HG03439 (cell line): ENCODE results near the gene EFCC1.
"Not testable (repeated sequence)": the region's sequence is repeated elsewhere in the genome, so short reads cannot be mapped to it uniquely, and the experiment has no call there.

Experiments
- ATAC-seq: cut with Tn5 transposase; IDR thresholded peaks from one replicate; pipeline ENCODE4 v1.9.1; 2021; ENCODE audit warnings: mild to moderate bottlenecking, moderate library complexity; ENCODE audit not compliant: unreplicated experiment

EFCC1 gene

DNA sequence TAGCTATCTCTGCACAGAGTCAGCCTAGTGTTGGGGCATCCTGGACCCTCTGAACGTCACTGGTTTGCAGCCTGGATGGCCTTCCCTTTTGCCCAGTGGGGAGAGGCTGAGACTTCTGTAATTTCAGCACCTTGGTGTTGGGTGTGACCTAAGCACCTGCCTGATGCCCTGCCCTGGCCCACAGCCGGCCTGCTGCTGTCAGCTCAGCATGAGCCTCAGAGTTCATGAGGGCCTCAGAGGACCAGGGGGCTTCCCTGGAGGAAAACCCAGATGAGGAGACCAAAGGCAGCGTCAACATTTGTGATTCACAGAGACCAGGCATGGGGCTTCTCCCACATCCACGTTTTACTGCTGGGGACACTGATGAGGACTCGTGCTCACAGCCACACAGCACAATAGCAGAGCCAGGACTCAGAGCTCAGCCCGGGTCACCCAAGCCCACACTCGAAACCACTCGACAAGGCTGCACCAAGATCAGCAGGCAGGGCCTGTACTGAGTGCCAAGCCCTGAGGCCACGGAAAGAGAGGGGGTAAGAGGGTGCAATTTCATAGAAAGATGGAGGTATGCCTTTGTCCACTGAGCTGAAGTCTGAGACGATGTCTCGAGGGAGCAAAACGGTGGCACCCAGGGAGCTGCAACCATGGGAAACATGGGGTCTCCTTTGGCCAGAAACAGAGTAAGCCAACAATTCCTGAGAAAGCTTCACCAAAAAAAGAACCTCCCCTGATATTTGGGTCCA lies 49.6 kb downstream of the EFCC1 start:
- no peak for ATAC-seq

DNA sequence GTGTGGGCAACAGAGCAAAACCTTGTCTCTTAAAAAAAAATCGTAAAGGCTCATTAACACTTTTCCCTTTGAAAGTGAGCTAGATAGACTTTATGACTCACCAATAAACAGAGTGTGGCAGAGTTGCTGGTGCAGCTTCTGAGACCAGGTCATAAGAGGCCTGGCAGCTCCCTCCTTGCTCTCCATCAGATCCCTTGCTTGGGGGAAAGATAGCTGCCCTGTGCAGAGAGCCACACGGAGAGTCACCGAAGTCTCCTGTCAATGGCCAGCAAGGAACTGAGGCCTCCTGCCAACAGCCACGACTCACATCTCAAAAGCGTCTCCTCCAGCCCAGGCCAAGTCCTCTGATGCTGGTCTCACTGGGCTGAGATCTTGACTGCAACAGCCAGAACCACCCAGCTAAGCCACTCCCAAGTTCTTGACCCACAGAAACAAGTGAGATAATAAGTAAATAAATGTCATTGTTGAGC lies 50.8 kb downstream of the EFCC1 start:
- no peak for ATAC-seq

DNA sequence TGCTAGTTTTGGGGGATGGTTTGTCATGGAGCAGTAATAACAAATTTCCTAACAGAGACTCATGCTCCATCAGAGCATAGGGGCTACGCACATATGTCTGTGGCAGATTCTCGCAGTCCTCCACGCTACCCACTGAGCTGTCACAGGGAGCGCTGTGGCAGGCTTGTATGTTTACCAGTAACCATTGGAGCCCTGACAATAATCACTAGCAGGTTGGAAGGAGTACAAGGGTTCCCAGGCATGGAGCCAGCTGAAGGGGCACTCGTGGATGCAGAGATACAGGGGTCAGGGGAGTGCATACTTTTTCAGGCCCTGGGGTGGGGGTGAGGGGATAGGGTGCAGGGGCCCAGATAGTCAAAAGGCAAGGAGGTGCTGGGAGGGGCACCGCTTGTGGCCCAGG lies 51.6 kb downstream of the EFCC1 start:
- no peak for ATAC-seq

DNA sequence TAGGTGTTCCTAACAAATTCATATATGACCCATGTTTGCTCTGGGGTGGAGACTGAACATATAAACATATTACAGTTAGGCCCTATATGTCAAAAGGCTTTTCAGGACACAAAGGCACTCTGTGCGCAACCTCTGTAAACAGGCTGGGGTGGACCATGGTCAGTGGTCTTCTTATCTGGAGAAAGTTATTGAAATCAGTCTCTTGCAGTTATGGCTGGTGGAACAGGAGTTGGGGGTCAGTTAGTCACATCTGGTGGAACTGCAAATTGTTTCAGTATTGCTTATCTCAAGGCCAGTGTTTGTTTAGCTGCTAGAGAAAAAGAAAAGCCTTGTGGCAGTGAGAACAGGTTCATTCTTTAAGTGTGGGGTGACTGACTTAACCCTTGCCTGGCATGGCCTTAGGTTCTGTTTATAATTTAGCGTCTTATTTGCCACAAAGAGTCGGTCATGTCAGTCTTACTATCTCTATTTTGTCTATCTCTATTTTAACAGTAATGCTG lies 53.6 kb downstream of the EFCC1 start:
- ATAC-seq = no peak

DNA sequence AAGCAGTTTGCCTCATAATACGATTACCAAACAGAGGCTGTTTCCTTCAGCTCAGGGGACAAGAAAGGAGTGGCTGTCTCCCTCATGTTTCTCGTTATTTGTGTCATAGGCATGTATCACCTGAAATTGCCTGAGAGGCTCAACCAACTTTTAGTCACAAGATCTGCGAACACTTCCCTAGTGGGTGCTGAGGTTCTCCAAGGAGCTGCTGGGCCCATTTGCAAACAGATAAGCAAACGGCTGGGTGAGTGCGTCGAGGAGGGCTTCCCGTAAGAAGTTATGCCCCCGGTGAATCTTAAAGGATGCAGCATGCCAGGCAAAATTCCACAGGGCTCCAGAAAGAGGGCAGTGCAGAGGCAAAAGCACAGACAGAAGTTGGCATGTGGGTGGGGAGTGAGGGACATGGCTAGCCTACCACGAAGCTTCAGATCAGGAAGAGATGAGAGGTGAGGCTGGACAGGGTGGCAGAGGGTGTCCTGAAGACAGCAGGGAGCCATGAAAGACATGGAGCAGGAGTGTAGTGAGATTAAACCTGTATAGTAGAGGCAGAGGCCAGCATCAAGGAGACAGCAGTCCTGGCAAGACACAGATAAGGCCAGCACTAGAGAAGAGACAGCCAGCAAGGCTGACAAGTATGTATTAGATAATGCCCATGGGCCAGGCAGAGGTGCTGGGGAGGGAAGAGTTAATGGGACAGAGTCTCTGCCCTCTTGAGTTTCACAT lies 55.5 kb downstream of the EFCC1 start:
- no peak for ATAC-seq

DNA sequence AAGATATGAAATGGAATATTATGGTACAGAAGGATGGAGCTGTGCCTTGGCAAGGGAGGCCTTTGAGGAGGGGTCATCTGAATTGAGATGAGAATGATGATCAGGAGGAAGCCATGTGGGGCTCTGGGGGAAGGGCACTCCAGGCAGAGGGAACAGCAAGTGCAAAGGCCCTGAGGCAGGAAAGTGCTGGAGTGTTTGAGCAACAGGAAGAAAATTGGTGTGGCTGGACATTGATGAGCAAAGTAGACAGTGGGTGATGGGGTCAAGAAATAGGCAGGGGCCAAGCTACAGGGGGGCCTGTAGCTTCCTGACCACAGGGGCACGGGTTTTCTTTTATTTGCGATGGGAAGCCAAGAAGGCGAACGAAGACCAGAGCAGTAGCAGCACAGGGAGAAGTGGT lies 56.1 kb downstream of the EFCC1 start:
- no peak for ATAC-seq

DNA sequence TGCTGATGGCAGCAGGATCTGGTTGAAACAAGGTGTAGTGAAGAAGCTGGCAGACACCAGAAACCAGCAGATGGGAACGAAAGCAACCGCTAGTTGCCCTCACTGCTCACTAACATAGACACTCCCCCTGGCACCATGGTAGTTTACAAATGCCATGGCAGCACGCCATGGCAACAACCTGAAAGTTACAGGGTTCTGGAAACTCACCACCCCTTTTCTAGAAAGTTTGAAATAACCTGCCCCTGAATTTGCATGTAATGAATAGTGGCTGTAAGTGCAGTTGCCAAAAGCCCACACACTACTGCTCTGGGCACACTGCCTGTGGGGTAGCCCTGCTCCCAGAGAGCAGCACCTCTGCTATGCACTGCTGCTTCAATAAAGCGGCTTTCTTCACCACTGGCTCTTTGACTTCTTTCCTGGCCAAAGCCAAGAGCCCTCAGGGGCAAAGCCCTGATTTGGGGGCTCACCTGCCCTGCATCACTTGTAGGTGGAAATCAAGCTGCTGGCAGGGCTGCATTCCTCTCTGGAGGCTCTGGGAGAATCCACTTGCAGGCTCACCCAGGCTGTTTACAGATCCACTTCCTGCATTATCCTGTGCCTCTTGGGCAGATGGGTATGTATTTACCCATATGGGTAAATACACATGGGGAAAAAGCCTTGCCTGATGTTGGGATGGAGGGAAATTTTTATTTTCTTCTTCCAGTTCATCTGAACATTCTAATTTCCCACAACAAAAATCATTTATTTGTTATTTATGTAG lies 57.5 kb downstream of the EFCC1 start:
- ATAC-seq = peak; percentile 64

DNA sequence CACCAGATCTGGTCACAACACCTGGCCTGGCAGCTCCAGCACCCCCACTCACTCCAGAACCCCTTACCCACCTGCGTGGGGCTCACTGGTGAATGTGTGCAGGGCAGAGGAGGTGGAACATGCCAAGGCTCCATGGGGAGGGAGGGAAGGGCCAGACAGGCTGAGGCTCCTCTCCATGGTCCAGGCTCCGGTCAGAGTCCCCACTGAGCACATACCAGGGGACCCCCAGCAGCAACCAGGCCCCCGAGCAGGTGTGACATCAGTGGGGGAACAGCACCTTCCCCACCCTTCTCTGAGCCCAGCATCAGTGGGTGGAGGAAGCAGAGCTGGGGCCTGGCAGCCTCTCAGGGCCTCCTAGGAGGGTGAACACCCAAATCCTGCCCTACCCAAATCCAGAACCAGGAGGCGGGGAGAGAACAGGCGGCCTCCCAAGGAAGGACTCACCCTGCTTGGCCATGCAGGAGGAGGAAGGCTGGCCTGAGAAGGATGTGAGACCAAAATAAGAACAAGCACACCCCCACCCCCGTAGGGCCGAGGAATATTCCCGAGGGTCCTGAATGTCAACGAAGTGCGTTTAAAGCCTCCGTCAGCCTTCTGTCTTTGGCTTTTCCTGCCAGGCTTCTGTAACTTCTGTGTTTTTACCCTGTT lies 58.3 kb downstream of the EFCC1 start:
- ATAC-seq = no peak

DNA sequence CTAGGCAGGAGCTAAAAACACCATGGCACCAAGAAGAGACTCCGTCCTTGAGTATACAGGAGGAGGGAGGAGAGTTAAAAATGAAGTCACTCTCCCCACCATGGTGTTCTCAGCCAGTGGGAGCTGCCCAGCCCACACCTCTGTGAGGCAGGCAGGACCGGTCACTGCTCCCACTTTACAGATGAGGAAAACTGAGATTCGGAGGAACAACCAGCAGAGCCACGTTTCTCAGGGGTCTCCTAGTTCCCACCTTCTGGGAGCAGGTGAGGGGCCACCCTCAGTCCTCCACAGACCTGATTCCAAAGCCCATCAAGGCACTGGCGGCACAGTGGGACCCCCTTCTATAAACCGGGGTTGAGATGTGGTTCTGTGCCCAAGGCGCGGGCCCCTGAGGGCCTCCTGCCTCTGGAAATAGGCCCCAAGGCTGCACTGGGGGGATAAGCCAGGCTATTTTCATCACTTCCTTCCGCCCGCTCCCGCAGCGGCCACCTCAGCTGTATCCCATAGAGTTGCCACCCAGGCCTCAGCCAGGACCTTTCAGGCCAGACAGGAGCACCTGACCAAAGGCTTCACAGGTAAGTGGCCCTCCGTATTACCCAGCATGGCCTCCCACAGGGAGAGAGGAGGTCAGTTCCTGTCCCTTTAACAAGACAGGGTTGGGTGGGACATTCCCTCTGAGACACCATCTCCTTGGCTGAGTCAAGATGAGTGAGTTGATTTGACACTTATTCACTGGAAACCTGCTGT lies 59.3 kb downstream of the EFCC1 start, which contains the start of gene GP9:
Gene GP9, plus strand, starts transcription at position 504 of the 747 bp plus-strand sequence. CDS start 961 bp downstream, outside the sequence.
- no peak for ATAC-seq

DNA sequence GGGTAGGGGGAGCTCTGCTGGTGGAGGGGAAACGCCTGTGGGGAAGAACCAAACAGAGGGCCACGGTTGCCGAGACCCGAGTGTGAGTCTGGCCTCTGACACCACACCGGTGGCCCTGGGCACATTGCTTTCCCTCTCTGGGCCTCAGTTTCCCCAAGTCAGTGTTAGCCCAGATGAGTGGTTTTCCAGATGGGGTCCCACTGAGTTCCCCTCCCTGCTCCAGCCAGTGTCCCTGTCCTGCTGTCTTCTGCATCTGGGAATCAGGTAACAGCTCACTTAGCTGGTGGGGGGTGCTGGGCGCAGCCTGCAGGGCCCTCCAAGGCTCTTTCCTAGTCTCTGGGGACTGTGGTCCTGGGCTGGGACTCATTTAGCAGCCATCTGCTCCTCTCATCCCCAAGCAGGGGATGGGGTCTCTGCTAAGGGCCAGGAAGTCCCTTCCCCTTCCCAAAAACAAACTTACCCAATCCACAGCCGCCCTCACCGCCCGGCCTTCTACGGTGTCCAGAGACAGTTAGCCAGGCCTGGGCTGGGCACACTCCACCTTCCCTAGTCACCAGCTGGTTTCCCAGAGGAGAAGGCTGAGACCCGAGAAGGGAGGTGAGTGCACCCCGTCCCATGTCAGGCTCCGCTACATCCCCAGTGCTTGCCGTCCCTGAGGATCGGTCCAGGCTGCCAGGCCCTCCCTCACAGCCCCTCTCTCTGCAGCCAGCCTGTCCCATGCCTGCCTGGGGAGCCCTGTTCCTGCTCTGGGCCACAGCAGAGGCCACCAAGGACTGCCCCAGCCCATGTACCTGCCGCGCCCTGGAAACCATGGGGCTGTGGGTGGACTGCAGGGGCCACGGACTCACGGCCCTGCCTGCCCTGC lies 60.2 kb downstream of the EFCC1 start:
- no peak for ATAC-seq

DNA sequence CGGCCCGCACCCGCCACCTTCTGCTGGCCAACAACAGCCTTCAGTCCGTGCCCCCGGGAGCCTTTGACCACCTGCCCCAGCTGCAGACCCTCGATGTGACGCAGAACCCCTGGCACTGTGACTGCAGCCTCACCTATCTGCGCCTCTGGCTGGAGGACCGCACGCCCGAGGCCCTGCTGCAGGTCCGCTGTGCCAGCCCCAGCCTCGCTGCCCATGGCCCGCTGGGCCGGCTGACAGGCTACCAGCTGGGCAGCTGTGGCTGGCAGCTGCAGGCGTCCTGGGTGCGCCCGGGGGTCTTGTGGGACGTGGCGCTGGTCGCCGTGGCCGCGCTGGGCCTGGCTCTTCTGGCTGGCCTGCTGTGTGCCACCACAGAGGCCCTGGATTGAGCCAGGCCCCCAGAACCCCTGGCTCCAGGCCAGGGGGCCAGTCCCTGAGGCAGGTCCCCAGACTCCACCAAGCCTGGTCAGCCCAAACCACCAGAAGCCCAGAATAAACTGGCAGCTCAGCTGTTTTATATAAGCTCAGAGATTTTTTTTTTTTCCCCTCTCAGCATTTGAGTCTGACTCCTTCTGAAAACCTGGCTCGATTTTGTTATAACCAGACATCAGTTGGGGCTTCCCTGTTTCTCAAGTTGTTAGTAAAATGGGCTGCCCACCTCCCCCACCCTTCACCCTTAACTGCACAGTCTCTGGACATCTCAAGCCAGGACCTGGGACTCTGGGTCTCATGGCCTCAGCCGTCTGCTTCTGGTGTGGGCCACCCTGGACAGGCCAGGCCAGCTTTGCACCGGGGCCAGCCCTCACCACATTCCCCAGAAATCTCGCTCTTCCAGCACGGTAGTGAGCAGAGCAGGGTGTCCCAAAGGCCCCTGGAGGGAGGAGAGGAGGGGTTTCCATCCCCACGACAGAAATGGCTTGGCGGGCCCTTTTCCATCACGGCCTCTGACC lies 61.1 kb downstream of the EFCC1 start:
- no peak for ATAC-seq

DNA sequence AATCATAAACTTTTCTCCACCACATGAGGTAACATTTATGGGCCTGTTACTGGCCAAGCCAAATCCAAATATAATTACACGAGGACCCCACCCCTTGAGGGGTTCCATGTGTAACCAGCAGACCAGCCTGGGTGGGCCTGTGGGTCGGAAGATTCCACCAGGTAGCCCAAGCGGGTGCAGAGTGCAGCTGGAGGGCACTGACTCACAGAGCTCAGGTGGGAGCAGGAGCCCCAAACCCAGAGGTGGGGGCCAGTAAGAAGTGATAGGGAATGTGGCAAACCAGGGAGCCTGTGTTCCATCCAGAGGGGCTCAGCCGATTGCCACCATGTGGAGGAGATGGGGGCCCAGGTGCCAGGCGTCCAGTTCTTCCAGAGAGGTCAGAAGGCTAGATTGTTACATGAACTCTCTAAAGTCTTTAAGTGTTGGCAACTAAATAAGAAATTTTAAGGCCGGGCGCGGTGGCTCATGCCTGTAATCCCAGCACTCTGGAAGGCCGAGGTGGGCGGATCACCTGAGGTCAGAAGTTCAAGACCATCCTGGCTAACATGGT lies 62.1 kb downstream of the EFCC1 start:
- ATAC-seq = no peak

DNA sequence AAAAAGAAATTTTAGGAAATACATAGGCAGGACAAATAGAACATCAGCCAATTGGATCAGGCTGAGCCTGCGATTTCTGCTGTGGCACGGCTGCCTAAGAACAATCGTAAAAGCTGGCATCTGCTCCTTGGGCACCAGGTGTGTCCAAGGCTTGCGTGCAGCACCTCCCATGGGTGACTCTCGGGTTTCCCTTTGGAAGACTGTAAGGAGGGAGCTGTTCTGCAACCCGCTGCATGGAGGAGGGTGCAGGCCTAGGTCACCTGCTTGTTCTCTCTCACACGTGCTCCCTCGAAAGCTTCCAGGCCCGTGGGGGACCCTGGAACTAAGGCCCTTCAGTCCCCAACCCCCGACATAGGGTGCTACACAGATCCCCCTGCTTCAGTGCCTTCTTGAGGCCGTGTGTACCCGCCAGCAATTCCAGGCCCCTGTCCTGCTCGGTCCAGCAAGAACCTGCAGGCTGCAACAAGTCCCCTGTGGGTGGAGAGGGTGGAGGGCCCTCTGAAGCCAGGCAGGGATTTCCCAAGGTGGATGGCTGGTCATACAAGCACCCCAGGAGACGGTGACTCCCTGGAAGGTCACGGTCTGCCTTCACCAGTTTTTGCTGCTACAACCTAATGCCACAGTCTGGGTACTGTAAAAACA lies 62.9 kb downstream of the EFCC1 start:
- ATAC-seq = no peak

DNA sequence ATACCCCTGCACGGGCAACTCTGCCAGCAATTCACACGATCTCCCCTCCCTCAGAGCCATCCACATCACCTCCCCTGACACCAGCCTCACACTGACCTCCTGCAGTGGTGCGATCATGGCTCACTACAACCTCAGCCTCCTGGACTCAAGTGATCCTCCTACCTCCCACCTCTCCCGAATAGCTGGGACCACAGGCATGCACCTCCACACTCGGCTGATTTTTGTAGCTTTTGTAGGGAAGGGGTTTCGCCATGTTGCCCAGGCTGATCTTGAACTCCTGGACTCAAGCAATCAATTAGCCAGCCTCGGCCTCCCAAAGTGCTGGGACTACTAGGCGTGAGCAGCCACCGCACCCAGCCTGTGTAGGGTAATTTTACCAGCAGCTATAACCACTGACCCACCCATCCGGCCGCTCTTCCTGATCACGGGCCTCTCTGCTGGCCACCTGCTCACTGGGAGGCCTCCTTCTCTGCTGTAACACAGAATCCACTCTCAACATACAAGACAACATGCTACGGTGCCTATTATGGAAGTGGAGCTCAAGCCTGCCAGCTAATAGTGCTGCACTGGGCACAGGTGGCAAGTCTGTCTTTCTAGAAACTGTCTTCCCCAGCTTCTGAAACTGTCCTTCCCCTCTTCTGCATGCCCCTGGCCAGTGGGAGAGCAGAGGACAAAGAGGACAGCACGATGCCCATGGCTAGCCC lies 64.1 kb downstream of the EFCC1 start:
- no peak for ATAC-seq

DNA sequence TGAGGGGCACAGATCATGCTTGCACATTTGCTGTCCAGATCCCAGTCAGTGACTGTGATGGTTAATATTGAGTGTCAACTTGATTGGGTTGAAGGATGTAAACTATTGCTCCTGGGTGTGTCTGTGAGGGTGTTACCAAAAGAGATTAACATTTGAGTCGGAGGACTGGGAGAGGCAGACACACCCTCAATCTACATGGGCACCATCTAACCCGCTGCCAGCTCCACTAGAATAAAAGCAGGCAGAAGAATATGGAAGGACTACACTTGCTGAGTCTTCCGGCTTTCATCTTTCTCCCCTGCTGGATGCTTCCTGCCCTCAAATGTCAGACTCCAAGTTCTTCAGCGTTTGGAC lies 64.6 kb downstream of the EFCC1 start:
- ATAC-seq = no peak

DNA sequence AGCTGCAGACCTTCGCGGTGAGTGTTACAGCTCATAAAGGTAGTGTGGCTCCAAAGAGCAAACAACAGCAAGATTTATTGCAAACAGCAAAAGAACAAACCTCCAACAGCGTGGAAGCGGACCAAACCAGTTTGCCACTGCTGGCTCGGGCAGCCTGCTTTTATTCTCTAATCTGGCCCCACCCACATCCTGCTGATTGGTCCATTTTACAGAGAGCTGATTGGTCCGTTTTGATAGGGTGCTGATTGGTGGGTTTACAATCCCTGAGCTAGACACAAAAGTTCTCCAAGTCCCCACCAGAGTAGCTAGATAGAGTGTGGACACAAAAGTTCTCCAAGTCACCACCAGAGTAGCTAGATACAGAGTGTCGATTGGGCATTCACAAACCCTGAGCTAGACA lies 66.6 kb downstream of the EFCC1 start:
- ATAC-seq = not testable (repeated sequence)
